Measurements from ENCODE around the gene ARIH2.

Gene ARIH2

GRCh38 chr3:48970586-48970985 lies 51.9 kb downstream of the ARIH2 start:
- no peak for DNase-seq (ENCODE audit: low read depth in 1 of 2, low spot score in 1 of 2)

- no peak for DNase-seq (ENCODE audit: low read depth in 1 of 2, low spot score in 1 of 2)
These were observed 55.6 kb downstream of the ARIH2 start for GRCh38 chr3:48974076-48974864.

GRCh38 chr3:48979451-48979850 lies 60.8 kb downstream of the ARIH2 start:
- no peak for DNase-seq (ENCODE audit: low read depth in 1 of 2, low spot score in 1 of 2)

GRCh38 chr3:48980295-48980694 lies 61.7 kb downstream of the ARIH2 start:
- no peak for DNase-seq (ENCODE audit: low read depth in 1 of 2, low spot score in 1 of 2)

- DNase-seq (ENCODE audit: low read depth in 1 of 2, low spot score in 1 of 2), result no peak
These were observed 63.4 kb downstream of the ARIH2 start for GRCh38 chr3:48982016-48982415.

GRCh38 chr3:48982686-48983085 lies 64.0 kb downstream of the ARIH2 start:
- DNase-seq (ENCODE audit: low read depth in 1 of 2, low spot score in 1 of 2), result no peak

GRCh38 chr3:48983096-48983495 lies 64.5 kb downstream of the ARIH2 start:
- DNase-seq (ENCODE audit: low read depth in 1 of 2, low spot score in 1 of 2), result no peak

- no peak for DNase-seq (ENCODE audit: low read depth in 1 of 2, low spot score in 1 of 2)
These were observed 66.0 kb downstream of the ARIH2 start for GRCh38 chr3:48984663-48985062.

GRCh38 chr3:48985831-48986376 lies 67.3 kb downstream of the ARIH2 start:
- DNase-seq (ENCODE audit: low read depth in 1 of 2, low spot score in 1 of 2), result no peak

GRCh38 chr3:48989126-48989795 lies 70.6 kb downstream of the ARIH2 start:
- DNase-seq (ENCODE audit: low read depth in 1 of 2, low spot score in 1 of 2), result no peak

- DNase-seq (ENCODE audit: low read depth in 1 of 2, low spot score in 1 of 2), result peak; percentile 57 to 76
These were observed 71.4 kb downstream of the ARIH2 start, which contains the start of gene P4HTM for GRCh38 chr3:48989796-48990635. TSS of gene P4HTM (plus strand) at chr3:48990241. CDS start at chr3:48990257, 16 bp downstream.

GRCh38 chr3:48990636-48991469 lies 72.2 kb downstream of the ARIH2 start:
- DNase-seq (ENCODE audit: low read depth in 1 of 2, low spot score in 1 of 2), result no peak

GRCh38 chr3:48991851-48992545 lies 73.4 kb downstream of the ARIH2 start:
- no peak for DNase-seq (ENCODE audit: low read depth in 1 of 2, low spot score in 1 of 2)

- DNase-seq (ENCODE audit: low read depth in 1 of 2, low spot score in 1 of 2), result no peak
These were observed 75.2 kb downstream of the ARIH2 start for GRCh38 chr3:48993834-48994233.

GRCh38 chr3:48996640-48997039 lies 78.0 kb downstream of the ARIH2 start:
- DNase-seq (ENCODE audit: low read depth in 1 of 2, low spot score in 1 of 2), result no peak

GRCh38 chr3:48997102-48997635 lies 78.5 kb downstream of the ARIH2 start:
- DNase-seq (ENCODE audit: low read depth in 1 of 2, low spot score in 1 of 2), result no peak

- no peak for DNase-seq (ENCODE audit: low read depth in 1 of 2, low spot score in 1 of 2)
These were observed 79.3 kb downstream of the ARIH2 start for GRCh38 chr3:48997714-48998637.

- no peak for DNase-seq (ENCODE audit: low read depth in 1 of 2, low spot score in 1 of 2)
These were observed 80.6 kb downstream of the ARIH2 start for GRCh38 chr3:48999085-48999858.
